Mammary epithelial cell (primary cell): Measurements from ENCODE around the gene ADCY6.

Experiments used
- CTCF ChIP-seq, 2 donors: IDR thresholded peaks in 1 of 2; conservative IDR thresholded peaks in 1 of 2; 2 replicates each; pipeline ENCODE4 v1.5.1; 2011 to 2012; ENCODE audit warnings: inconsistent platforms in 2 of 2, low read length in 2 of 2, mild to moderate bottlenecking in 2 of 2, control low read depth in 1 of 2, low read depth in 1 of 2; ENCODE audit not compliant: insufficient read depth in 1 of 2; ENCODE audit errors: extremely low read depth in 1 of 2
- EZH2 ChIP-seq: IDR thresholded peaks from 2 replicates; pipeline ENCODE4 v1.6.1; 2012; ENCODE audit warnings: low read length, inconsistent platforms, borderline replicate concordance

GRCh38 chr12:48771588-48772112 is 17.2 kb downstream of the ADCY6 start:
- TF ChIP-seq EZH2 (no peak), CTCF (conservative IDR thresholded peaks at IDR 0.05 in 1 of 2, IDR thresholded peaks at IDR 0.05 in 1 of 2; ENCODE audit: extremely low read depth in 1 of 2, insufficient read depth in 1 of 2, low read depth in 1 of 2, low read length in 2 of 2) (no peak)
